Measurements from ENCODE around the gene SH2D3A. TPM values are rescaled to one million over a fixed set of nuclear protein-coding genes. Genes with fewer than 3 reads are reported as not detected.

Gene SH2D3A
- total RNA-seq, 1 experiment from 2014 or later: 75.7 TPM

DNA sequence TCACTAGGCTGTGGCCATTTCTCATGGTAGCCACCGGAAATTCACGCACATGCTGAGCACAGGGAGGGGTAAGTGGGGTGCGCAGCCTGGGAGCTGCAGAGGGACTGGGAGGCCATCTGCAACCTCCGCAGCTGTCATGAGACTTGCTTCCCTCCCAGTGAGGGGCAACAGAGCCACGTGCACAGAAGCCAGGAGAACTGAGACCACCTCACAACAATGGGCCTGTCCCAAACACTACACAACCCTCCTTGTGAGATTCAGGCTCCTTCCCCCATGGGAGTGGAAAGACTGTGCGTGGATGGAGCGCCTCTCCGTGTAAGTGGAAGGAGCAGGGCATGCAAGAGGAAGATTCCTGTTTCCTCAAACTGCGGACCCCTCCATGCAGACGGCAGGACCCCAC, 55.6 kb downstream of the SH2D3A start:
- intact Hi-C loops (cut with micrococcal nuclease): no loop called here
- no peak overlapping the region for H3K4me2 ChIP-seq (ENCODE audit: low read length)
- no peak for DNase-seq (ENCODE audit: low read depth, low spot score)
- H3K9me2 ChIP-seq (ENCODE audit: insufficient read depth): no peaks in the 10 kb centered on the region
- H2AFZ ChIP-seq (ENCODE audit: low read depth, low read length, poor library complexity, severe bottlenecking): no peak overlapping the region
- no TSS peak for BruUV-seq (replicated peaks)
- H3K9me3 ChIP-seq (ENCODE audit: control insufficient read depth in 1 of 2, insufficient read depth in 1 of 2, low read depth in 1 of 2, low read length in 2 of 2): no peaks in the 10 kb centered on the region
- H3K4me3 ChIP-seq (replicated peaks in 1 of 2; ENCODE audit: low read depth in 1 of 2, low read length in 2 of 2): no peak overlapping the region
- ATAC-seq: no peak
- RAD21 ChIA-PET (ENCODE audit: low non-redundant PET in 1 of 2, low total read pairs in 2 of 2, uncharacterized antibody in 2 of 2, unreplicated experiment in 2 of 2): no interaction called here
- no peaks in the 10 kb centered on the region for H4K20me1 ChIP-seq (ENCODE audit: insufficient read depth)
- no peaks in the 10 kb centered on the region for H3K4me1 ChIP-seq (ENCODE audit: control insufficient read depth in 1 of 2, insufficient read depth in 2 of 2, low read length in 2 of 2)
- POLR2A ChIA-PET: no interaction called here
- CTCF ChIA-PET: no interaction called here
- TF ChIP-seq EGR1 (IDR thresholded peaks at IDR 0.05; ENCODE audit: low read depth): no peak
- TF ChIP-seq ELF1 (IDR thresholded peaks at IDR 0.05; ENCODE audit: borderline replicate concordance, low read depth): no peak
- TF ChIP-seq ZNF274 (IDR thresholded peaks at IDR 0.05; ENCODE audit: low read depth, low read length): no peak
- TF ChIP-seq EZH2phosphoT487 (IDR thresholded peaks at IDR 0.05; ENCODE audit: borderline replicate concordance): no peak
- no peak for TF ChIP-seq SRF (IDR thresholded peaks at IDR 0.05; ENCODE audit: low read depth)
- TF ChIP-seq TCF7L2 (IDR thresholded peaks at IDR 0.05; ENCODE audit: borderline replicate concordance, extremely low read depth, insufficient read depth, insufficient read length): no peak
- no peak for TF ChIP-seq ZFX (IDR thresholded peaks at IDR 0.05)
- no peak for TF ChIP-seq EZH2 (IDR thresholded peaks at IDR 0.05)
- TF ChIP-seq JUND (IDR thresholded peaks at IDR 0.05): no peak
- TF ChIP-seq POLR2A (IDR thresholded peaks at IDR 0.05; ENCODE audit: borderline replicate concordance, extremely low read depth, insufficient read depth, insufficient read length): no peak
- no peaks in the 10 kb centered on the region; the same call in 1 of the 2 replicates for H3K27me3 ChIP-seq (ENCODE audit: insufficient read depth, low read length)
- no peak overlapping the region for H3K9ac ChIP-seq (ENCODE audit: low read length)
- H3K79me2 ChIP-seq (ENCODE audit: insufficient read depth, low read length): no peaks in the 10 kb centered on the region
- no peaks in the 10 kb centered on the region for H3K36me3 ChIP-seq (ENCODE audit: control insufficient read depth in 1 of 2, insufficient read depth in 2 of 2, low read length in 2 of 2)
- no peak overlapping the region for H3K27ac ChIP-seq (ENCODE audit: low read depth, low read length)

DNA sequence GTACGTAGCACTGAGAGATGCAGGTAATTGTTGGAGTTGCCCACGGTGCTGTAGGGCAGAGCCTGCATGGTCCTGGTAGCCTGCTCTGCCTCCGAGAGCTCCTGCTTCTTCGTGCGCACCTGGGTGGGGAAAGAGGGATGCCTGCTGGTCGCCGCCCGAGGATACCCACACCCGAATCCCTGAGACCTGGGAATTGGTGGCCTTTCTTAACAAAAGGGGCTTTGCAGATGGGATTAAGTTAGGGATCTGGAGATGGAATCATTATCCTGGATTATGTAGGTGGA, 56.2 kb downstream of the SH2D3A start:
- Histone ChIP-seq H3K4me2 (ENCODE audit: low read length) (no peak overlapping the region), H3K36me3 (ENCODE audit: control insufficient read depth in 1 of 2, insufficient read depth in 2 of 2, low read length in 2 of 2) (no peaks in the 10 kb centered on the region), H3K4me1 (ENCODE audit: control insufficient read depth in 1 of 2, insufficient read depth in 2 of 2, low read length in 2 of 2) (no peaks in the 10 kb centered on the region), H3K9ac (ENCODE audit: low read length) (no peak overlapping the region), H2AFZ (ENCODE audit: low read depth, low read length, poor library complexity, severe bottlenecking) (no peak overlapping the region), H4K20me1 (ENCODE audit: insufficient read depth) (no peaks in the 10 kb centered on the region), H3K27me3 (ENCODE audit: insufficient read depth, low read length) (no peaks in the 10 kb centered on the region; the same call in 1 of the 2 replicates), H3K27ac (ENCODE audit: low read depth, low read length) (no peak overlapping the region), H3K9me2 (ENCODE audit: insufficient read depth) (no peaks in the 10 kb centered on the region), H3K79me2 (ENCODE audit: insufficient read depth, low read length) (no peaks in the 10 kb centered on the region), H3K9me3 (ENCODE audit: control insufficient read depth in 1 of 2, insufficient read depth in 1 of 2, low read depth in 1 of 2, low read length in 2 of 2) (no peaks in the 10 kb centered on the region), H3K4me3 (replicated peaks in 1 of 2; ENCODE audit: low read depth in 1 of 2, low read length in 2 of 2) (no peak overlapping the region)
- ChIA-PET RAD21 (ENCODE audit: low non-redundant PET in 1 of 2, low total read pairs in 2 of 2, uncharacterized antibody in 2 of 2, unreplicated experiment in 2 of 2) (no interaction called here), CTCF (no interaction called here), POLR2A (no interaction called here)
- DNase-seq (ENCODE audit: low read depth, low spot score) (no peak), ATAC-seq (no peak)
- BruUV-seq (replicated peaks): no TSS peak
- intact Hi-C loops (cut with micrococcal nuclease): no loop called here
- no peak for TF ChIP-seq ZNF274 (IDR thresholded peaks at IDR 0.05; ENCODE audit: low read depth, low read length)
- no peak for TF ChIP-seq YY1 (IDR thresholded peaks at IDR 0.05; ENCODE audit: extremely low read depth, insufficient replicate concordance, low read depth, low read length)
- TF ChIP-seq, protein P1, sequence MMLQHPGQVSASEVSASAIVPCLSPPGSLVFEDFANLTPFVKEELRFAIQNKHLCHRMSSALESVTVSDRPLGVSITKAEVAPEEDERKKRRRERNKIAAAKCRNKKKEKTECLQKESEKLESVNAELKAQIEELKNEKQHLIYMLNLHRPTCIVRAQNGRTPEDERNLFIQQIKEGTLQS (IDR thresholded peaks at IDR 0.05): no peak
- TF ChIP-seq SRF (IDR thresholded peaks at IDR 0.05; ENCODE audit: low read depth): no peak
- TF ChIP-seq, protein P2, sequence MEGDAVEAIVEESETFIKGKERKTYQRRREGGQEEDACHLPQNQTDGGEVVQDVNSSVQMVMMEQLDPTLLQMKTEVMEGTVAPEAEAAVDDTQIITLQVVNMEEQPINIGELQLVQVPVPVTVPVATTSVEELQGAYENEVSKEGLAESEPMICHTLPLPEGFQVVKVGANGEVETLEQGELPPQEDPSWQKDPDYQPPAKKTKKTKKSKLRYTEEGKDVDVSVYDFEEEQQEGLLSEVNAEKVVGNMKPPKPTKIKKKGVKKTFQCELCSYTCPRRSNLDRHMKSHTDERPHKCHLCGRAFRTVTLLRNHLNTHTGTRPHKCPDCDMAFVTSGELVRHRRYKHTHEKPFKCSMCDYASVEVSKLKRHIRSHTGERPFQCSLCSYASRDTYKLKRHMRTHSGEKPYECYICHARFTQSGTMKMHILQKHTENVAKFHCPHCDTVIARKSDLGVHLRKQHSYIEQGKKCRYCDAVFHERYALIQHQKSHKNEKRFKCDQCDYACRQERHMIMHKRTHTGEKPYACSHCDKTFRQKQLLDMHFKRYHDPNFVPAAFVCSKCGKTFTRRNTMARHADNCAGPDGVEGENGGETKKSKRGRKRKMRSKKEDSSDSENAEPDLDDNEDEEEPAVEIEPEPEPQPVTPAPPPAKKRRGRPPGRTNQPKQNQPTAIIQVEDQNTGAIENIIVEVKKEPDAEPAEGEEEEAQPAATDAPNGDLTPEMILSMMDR (IDR thresholded peaks at IDR 0.05 in 2 of 3, conservative IDR thresholded peaks at IDR 0.05 in 1 of 3; ENCODE audit: borderline replicate concordance in 1 of 3, insufficient read depth in 1 of 3, low read depth in 2 of 3, low read length in 2 of 3): no peak
- no peak for TF ChIP-seq TCF7L2 (IDR thresholded peaks at IDR 0.05; ENCODE audit: borderline replicate concordance, extremely low read depth, insufficient read depth, insufficient read length)
- no peak for TF ChIP-seq ELF1 (IDR thresholded peaks at IDR 0.05; ENCODE audit: borderline replicate concordance, low read depth)
- TF ChIP-seq CBX3 (IDR thresholded peaks at IDR 0.05; ENCODE audit: low read depth): no peak
- TF ChIP-seq POLR2A (IDR thresholded peaks at IDR 0.05; ENCODE audit: borderline replicate concordance, extremely low read depth, insufficient read depth, insufficient read length): no peak
- TF ChIP-seq EZH2phosphoT487 (IDR thresholded peaks at IDR 0.05; ENCODE audit: borderline replicate concordance): no peak
- TF ChIP-seq, protein P3, sequence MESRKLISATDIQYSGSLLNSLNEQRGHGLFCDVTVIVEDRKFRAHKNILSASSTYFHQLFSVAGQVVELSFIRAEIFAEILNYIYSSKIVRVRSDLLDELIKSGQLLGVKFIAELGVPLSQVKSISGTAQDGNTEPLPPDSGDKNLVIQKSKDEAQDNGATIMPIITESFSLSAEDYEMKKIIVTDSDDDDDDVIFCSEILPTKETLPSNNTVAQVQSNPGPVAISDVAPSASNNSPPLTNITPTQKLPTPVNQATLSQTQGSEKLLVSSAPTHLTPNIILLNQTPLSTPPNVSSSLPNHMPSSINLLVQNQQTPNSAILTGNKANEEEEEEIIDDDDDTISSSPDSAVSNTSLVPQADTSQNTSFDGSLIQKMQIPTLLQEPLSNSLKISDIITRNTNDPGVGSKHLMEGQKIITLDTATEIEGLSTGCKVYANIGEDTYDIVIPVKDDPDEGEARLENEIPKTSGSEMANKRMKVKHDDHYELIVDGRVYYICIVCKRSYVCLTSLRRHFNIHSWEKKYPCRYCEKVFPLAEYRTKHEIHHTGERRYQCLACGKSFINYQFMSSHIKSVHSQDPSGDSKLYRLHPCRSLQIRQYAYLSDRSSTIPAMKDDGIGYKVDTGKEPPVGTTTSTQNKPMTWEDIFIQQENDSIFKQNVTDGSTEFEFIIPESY (IDR thresholded peaks at IDR 0.05; ENCODE audit: extremely low read depth, insufficient replicate concordance, low read length): no peak
- TF ChIP-seq, protein P4, sequence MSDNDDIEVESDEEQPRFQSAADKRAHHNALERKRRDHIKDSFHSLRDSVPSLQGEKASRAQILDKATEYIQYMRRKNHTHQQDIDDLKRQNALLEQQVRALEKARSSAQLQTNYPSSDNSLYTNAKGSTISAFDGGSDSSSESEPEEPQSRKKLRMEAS (IDR thresholded peaks at IDR 0.05): no peak
- TF ChIP-seq EZH2 (IDR thresholded peaks at IDR 0.05): no peak
- TF ChIP-seq ZFX (IDR thresholded peaks at IDR 0.05): no peak

Measured in HCT116 (cell line).